GM18909 (cell line): ENCODE data around the gene VWA5B2.

Experiments
- ATAC-seq: cut with Tn5 transposase; IDR thresholded peaks from one replicate; pipeline ENCODE4 v1.9.1; 2021; ENCODE audit warnings: mild to moderate bottlenecking; ENCODE audit not compliant: unreplicated experiment, poor library complexity

The VWA5B2 gene

GRCh38 chr3:184241141-184241446 is 11.7 kb downstream of the VWA5B2 start:
- ATAC-seq: no peak

DNA sequence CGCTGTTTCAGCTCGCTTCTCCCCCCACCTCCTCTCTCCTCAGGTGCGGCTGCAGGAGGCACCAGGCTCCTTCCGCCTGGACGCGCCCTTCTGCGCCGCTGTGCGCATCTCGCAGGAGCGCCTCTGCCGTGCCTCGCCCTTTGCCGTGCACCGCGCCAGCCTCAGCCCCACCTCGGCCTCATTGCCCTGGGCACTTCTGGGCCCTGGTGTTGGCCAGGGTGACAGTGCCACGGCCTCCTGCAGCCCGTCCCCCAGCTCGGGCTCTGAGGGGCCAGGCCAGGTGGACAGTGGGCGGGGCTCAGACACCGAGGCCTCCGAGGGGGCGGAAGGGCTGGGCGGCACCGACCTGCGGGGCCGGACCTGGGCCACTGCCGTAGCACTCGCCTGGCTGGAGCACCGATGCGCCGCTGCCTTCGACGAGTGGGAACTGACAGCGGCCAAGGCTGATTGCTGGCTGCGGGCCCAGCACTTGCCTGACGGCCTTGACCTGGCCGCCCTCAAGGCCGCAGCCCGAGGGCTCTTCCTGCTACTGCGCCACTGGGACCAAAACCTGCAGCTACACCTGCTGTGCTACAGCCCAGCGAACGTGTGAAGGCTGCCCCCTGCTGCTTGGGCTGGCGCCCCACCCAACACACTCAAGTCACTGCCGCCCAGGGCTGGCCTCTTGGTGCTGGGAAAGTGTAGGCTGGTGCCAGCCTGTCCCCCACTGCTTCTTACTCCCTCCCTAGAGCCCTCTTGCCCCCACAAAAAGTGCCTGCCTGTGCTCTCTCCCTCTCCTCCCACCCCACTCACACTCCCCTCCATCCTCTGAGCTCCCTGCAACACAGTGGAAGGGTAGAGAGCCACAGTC is 12.3 kb downstream of the VWA5B2 start:
- no peak for ATAC-seq

DNA sequence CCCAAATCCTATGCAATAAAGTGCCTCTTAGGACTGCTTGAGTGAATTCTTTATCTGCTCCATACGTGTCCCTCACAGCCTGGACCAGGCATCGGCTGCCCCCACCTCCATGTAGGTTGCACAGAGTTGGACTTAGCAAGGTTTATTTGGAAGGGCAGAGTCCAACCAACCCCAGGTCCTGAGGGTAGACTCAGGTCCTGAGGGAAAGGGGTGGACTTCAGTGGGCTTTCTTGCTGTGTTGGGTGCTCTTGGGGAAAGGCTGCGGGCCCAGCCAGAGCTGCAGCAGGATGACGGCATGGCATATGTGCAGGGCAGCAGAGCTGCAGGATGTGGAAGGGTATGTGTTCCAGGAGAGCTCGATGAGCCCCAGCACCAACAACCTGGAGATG is 12.9 kb downstream of the VWA5B2 start:
- ATAC-seq: no peak

- ATAC-seq: peak; percentile 58
These were observed 19.3 kb downstream of the VWA5B2 start, which contains the start of gene ALG3 for GRCh38 chr3:184248454-184249411. Gene ALG3 (minus strand): TSS chr3:184248962. CDS start chr3:184248940, 22 bp downstream.

DNA sequence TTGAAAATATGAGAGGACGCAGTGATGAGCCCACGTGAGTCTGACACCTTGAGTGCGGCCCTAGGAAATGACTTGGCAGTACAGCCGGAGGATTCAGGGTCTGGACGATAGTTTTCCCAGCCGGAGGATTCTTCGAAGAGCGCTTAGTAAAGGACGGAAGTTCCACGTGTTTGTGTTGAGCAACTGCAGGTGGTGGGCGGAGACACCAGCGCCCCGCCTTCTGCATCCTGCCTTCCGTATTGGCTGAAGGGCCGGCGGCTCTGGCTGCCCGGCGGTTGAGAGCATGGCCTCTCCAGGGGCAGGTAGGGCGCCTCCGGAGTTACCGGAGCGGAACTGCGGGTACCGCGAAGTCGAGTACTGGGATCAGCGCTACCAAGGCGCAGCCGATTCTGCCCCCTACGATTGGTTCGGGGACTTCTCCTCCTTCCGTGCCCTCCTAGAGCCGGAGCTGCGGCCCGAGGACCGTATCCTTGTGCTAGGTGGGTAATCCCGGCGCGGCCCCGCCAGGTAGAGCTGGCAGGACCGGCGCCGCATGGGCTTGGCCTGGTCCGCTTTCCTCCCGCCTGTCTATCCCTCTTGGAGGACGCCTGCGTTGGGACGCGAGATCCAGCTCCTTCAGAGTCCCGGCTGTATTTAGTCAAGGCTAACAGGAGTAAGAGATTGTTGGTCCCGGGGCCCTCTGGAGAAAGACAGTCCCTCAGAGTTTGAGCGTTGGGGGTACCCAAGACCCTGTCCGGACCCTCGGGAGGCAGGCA is 20.2 kb downstream of the VWA5B2 start, which contains the start of gene EEF1AKMT4:
EEF1AKMT4 (plus strand) TSS at position 261 of the 755 bp plus-strand sequence; CDS start at position 284, 23 bp downstream.
- ATAC-seq: peak; percentile 90

DNA sequence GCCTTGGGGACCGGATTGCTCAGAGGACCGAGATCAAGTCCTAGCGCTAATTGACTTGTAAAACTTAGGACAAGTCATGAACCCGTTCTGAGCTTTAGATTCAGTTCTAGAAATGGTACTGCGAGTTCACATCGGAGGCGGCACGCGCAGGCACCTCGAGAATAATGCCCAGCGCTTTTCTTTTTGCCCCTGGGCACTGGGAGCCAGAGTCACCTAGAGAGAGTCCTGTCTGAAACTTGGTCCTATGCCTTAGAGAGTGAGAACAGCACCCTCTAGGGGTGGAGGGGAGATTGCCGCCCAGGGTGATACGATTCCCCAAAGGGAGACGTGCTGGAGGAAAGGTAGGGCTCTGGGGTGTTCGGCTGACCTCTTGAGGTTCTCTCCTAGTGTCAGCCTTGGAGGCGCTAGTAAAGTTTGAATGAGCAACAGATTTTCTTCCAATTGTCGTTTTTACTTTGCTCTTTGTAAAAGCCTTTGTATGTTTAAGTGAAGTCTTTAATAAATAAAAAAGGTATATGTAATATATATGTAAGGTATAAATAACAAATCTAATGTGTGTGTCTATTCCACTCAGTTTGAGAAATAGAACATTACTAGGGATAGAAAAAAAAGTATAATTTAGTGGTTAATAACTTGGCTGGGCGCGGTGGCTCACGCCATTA is 20.9 kb downstream of the VWA5B2 start:
- ATAC-seq: peak; percentile 72

DNA sequence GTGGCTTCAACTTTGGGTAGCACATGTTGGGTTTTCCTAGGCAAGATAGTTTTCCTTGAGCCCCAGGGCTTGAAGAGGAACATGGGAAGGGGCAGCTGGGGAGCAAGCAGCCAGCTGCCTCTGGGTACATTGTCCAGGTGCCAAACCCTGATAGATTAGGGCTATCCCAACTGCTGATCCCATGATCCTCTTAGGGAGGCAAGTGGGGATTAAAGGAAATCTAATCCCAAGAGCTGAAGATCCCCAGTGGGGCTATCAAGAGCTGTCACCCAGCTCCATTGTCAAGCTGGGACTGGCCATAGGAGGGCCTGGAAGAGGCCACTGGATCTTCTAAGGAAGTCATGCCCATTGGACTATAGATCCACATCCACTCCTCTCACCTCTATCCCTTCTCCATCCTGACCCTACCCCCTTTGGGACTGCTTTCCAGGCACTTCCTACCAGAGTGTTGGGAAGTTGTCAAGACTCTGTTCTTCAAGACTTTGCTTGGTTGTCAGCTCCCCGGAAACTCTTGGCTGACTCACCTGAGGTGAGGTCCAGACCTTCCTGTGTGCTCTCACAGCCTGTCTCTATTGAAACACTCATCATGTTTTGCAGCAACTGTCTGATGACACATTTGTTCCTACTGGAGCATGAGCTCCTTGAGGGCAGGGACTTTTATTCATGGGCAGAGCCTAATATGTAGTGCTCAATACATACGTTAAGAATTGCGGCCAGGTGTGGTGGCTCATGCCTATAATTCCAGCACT is 26.1 kb downstream of the VWA5B2 start:
- no peak for ATAC-seq

DNA sequence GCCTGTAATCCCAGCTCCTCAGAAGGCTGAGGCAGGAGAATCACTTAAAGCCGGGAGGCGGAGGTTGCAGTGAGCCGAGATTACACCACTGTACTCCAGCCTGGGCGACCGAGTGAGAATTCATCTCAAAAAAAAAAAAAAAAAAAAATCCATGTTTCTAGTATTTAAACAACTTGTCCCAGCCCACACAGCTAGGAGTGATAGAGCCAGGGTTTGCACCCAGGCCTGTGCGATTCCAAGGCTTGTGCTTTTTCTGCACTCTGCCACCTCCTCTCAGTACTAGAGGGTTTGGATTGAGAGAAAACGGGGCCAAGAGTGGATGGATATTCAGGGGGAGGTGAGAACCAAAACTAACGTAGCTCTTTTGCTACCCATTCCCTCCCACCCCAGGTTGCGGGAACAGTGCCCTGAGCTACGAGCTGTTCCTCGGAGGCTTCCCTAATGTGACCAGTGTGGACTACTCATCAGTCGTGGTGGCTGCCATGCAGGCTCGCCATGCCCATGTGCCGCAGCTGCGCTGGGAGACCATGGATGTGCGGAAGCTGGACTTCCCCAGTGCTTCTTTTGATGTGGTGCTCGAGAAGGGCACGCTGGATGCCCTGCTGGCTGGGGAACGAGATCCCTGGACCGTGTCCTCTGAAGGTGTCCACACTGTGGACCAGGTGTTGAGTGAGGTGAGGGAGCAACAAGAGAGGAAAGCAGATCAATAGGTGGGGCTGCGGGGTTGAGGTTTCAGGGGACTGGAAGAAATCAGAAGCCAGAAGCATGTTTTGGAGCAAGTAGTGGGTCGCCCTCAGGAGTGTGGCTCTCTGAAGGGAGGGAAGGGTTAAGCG is 27.9 kb downstream of the VWA5B2 start:
- ATAC-seq: no peak

DNA sequence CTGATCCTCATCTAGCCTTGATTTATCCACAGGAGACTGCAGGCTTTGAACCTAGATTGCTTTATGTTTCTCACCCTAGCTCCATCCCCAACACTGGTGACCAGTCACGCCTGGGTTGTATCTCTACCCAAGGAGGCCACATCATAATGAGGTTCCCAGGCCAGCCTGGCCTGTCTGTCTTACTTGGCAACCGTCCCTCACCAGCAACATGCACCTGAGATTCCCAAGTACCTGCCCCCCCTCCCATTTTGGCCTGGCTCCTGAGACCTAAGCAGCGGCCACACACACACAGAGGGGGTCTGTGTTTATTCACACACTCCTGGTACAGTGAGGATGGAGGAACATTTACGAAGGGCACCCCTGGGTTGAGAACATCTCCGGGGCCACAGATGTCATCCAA is 29.5 kb downstream of the VWA5B2 start:
- ATAC-seq: no peak

DNA sequence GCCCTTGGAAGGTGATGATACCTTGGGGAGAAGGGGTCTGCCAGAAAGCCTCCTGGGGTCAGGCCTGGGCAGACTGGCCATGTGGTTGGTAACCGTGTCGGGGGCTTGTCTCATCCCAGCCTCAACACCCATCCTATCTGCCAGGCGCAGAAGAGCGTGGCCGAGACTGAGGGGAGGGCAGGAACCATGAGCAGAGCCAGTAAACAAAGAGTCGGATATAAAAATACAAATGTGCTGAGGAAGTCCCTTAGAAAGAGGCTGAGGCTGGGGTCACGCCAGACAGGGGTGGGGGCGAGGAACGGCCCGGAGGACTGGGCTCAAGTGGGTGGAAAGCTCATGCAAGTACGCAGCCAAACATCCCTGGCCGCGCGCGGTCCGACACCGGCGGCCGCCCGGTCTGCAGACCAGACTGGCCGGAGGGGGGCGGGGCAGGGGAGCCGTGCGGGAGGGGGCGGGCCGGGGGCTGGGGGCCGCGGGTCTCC is 30.1 kb downstream of the VWA5B2 start:
- ATAC-seq: no peak

DNA sequence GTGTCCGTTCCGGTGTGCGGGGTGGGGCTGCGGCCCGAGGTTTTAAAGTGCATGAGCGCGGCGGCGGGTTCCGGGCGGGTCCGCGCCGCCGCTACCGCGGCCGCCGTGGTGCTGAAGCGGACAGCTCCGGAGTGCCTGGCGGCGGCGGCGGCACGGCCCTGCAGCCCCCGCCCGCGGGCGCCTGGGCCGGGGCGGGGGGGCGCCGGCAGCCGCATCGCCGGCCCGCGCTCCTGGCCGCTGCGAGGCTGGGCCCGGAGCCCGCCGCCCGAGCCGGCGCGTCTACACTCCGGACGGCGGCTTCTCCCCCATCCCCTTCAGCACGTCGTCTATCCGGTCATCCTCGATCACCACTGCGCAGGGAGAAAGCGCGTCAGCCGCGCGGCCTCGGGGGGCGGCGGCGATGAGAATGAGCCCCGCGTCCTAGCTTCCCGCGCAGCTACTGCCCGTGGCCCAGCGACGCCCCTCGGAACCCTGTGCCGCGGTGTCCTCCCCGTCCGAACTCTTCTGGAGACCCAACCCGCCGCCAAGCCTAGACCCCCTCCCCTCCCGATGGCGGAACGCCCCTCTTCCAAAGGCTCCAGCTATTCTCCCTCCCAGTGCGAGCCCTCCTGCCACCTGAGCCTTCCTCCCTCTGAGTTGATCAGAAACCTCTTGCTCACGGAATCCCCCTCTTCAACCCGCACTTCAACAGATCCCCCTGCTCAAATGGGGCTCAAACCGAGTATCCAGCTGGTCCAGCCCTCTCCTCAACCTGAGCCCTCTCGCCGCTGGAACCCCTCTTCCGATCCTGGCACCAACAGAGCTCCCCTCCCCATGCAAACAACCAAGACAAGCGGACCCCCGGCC is 30.7 kb downstream of the VWA5B2 start:
- no peak for ATAC-seq

DNA sequence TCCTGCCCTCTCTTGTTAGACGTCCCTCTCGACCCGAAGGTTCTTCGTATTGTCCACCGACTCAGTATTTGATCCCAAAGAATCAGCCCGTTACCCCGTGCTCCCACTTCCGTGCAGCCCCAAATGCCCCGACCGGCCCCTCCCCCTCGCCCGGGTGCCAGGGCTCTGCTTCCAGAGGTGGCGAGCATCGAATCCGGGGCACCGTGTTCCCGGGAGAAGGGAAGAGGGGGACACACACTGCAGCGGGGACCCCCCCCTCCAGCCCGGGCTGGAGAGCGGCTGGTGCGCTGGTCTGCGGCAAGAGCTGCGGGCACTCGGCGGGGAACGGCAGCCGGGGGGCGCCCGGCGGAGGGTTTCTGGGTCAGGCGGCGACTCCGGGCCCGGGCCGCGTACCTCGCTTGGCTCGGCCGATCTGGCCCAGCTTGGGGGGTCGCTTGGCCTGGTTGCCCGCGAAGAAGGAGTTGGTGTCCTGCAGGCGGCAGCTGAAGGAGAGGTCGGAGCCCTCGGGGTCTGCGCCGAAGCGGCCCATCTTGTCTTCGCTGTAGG is 31.4 kb downstream of the VWA5B2 start:
- ATAC-seq: no peak

DNA sequence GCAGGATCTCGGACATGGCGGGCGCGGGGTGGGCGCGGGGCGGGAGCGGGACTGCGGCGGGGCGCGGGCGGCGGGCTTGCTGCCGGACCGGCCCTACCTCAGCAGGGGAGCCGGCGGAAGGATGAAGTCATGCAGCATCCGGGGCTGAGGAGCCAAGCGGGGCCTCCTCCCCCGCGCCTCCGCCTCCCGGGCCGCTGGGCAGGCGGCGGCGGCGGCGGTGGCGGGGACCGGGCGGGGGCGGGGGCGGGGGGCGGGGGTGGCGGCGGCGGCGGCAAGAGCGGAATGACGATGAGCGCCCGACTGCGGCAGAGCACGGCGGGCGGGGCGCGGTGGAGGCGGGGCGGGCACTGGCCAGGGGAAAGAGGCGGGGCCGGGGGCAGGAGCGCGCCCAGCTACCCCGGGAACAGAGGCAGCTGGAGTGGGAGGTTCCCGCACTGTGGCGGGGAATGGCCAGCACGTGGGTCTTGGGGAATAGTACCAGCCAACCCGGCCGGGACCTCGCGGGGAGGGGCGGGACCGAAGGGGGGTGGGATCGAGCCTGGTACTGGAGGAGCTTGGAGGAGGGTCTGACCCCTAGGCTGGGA is 32.0 kb downstream of the VWA5B2 start, which contains the start of gene CAMK2N2:
CAMK2N2 (minus strand) TSS at position 284 of the 584 bp plus-strand sequence; CDS start at position 16, 268 bp downstream.
- no peak for ATAC-seq

DNA sequence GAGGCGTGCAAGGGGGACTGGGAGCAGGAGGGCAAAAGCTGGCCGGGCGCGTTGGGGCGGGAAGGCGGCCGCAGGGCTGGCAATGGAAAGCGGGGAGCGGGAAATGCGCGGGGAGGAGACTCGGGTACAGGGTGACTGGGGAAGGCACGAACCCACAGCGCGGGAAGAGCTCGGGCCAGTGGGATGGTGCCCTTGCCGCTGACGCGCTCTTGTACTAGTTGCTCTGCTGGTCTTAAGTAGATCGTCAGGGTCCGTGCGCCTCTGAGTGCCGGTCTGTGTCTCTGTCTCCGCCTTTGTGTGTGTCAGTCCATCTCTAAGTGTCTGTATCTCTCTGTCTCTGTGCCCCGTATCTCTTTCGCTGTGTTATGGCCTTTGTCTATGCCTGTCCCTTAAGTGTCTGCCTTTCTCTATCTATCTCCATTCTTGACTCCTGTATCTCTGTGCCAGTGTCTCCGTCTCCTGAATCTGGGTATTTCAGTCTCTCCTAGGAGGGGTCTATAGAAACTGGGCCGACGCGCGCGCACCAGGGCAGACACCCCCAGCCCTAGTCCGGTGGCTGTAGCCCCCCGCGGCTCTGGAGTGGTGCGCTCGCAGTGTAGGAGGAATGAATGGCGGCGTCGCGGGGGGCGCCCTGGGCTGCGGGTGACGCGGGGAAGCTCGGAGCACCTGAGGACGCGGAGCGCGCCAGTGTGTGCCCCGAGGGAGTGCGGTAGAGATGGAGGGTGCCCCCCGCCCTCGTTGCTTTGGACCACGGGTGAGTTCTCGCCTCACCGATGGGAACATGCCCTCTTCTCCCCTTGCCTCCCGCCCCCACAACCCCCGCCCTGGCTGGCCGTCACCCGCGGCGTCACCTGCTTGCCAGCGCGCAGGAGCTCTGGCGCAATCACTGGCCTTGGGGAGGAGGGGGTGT is 32.7 kb downstream of the VWA5B2 start:
- ATAC-seq: no peak

GRCh38 chr3:184262764-184263179 is 33.4 kb downstream of the VWA5B2 start:
- no peak for ATAC-seq
